Upper lobe of left lung (tissue), 6 donors: ENCODE data around the gene MRPL55. TPM values are rescaled to one million over a fixed set of nuclear protein-coding genes. Genes with fewer than 3 reads are reported as not detected.

ENCODE experiments used
- ATAC-seq, 2 donors: fragments of 200-7000 bp; cut with Tn5 transposase; one replicate each; pipeline ENCODE4 v1.9.1; 2022; ENCODE audit warnings: mild to moderate bottlenecking in 2 of 2, moderate library complexity in 2 of 2; ENCODE audit not compliant: low FRiP score in 2 of 2
- DNase-seq, 2 donors: peaks; one replicate each; pipeline ENCODE4 v3.0.0-alpha.2; 2019 to 2020
- H3K27ac ChIP-seq, 4 donors: fragments of 200-600 bp; sonication (generic); one replicate each; pipeline ENCODE4 v1.5.1; 2016 to 2019
- H3K27me3 ChIP-seq, 4 donors: fragments of 200-600 bp; sonication (generic); one replicate each; pipeline ENCODE4 v1.5.1; 2017 to 2019
- H3K36me3 ChIP-seq, 4 donors: fragments of 200-600 bp; sonication (generic); one replicate each; pipeline ENCODE4 v1.5.1; 2016 to 2019
- H3K4me1 ChIP-seq, 4 donors: fragments of 200-600 bp; sonication (generic); one replicate each; pipeline ENCODE4 v1.5.1; 2018 to 2019
- H3K4me3 ChIP-seq, 4 donors: fragments of 200-600 bp; sonication (generic); one replicate each; pipeline ENCODE4 v1.5.1; 2017 to 2019; ENCODE audit warnings: mild to moderate bottlenecking in 2 of 4, moderate library complexity in 1 of 4
- H3K9me3 ChIP-seq, 4 donors: fragments of 200-600 bp; sonication (generic); one replicate each; pipeline ENCODE4 v1.5.1; 2018 to 2019
- CTCF ChIP-seq, 6 experiments: fragments of 450-650 bp in 4 of 6; fragments of 200-600 bp in 2 of 6; sonication (generic) in 2 of 6; IDR thresholded peaks; one replicate each; pipeline ENCODE4 v1.5.1; 2016 to 2019; ENCODE audit warnings: antibody characterized with exemption in 6 of 6
- EP300 ChIP-seq, 4 donors: sonication (generic); formaldehyde crosslinking; IDR thresholded peaks; one replicate each; pipeline ENCODE4 v1.5.1; 2017; ENCODE audit warnings: antibody characterized with exemption in 4 of 4, control low read depth in 2 of 4
- POLR2A ChIP-seq, 4 donors: fragments of 450-650 bp; IDR thresholded peaks; one replicate each; pipeline ENCODE4 v1.5.1; 2016 to 2017; ENCODE audit warnings: antibody characterized with exemption in 4 of 4, mild to moderate bottlenecking in 2 of 4
- POLR2AphosphoS5 ChIP-seq, 2 donors: sonication (generic); formaldehyde crosslinking; IDR thresholded peaks; one replicate each; pipeline ENCODE4 v1.5.1; 2017; ENCODE audit warnings: antibody characterized with exemption in 2 of 2
- WGBS, 2 donors: methylation state at CpG; one replicate each; pipeline ENCODE4 v1.1.5; 2017 to 2018; 5-methylcytosine and 5-hydroxymethylcytosine counted together
- total RNA-seq, 6 donors: library from RNA; depleted of rRNA in 4 of 6; stranded (reverse); fragments of >200 nt in 4 of 6; gene quantifications; one replicate each; pipeline versions ENCODE4 v1.1.0 to v1.2.1, GENCODE V29; 2016 to 2021
- donor health status: DM: no; HTN: no; CAD: no; lungs with moderate emphysema.
- donor health status: DM: no; HTN: yes; CAD: no; lungs with severe emphysema.

Gene MRPL55
- total RNA-seq, 6 donors from 2014 or later, result 42.4 to 161 (median 60.1) TPM

- peaks cover 43 to 59% (median 45%) of the 10 kb centered on the region in 4 donors for H3K4me1 ChIP-seq
- no peak for DNase-seq
- 94 to 98% methylated on average over 3 to 4 of the region's 4 CpGs for WGBS, 2 donors
Measured at GRCh38 chr1:228095161-228095560, 13.9 kb downstream of the MRPL55 start.

GRCh38 chr1:228094432-228095016 is 14.6 kb downstream of the MRPL55 start:
- DNase-seq, result no peak
- TF ChIP-seq CTCF (IDR thresholded peaks at IDR 0.05) (no peak), POLR2AphosphoS5 (IDR thresholded peaks at IDR 0.05) (no peak), POLR2A (IDR thresholded peaks at IDR 0.05) (no peak), EP300 (IDR thresholded peaks at IDR 0.05) (no peak)
- peaks cover 0 to 9% (median 5%) of the 10 kb centered on the region in 4 donors for H3K9me3 ChIP-seq
- H3K4me3 ChIP-seq, result no peak overlapping the region
- H3K36me3 ChIP-seq, result peaks cover 19 to 44% (median 37%) of the 10 kb centered on the region in 4 donors
- 94 to 97% methylated on average over 13 of the region's 13 CpGs for WGBS, 2 donors
- peaks cover 49 to 65% (median 51%) of the 10 kb centered on the region in 4 donors for H3K4me1 ChIP-seq
- no peak for ATAC-seq
- H3K27ac ChIP-seq, result no peak overlapping the region
- no peaks in the 10 kb centered on the region for H3K27me3 ChIP-seq

More at GRCh38 chr1:228095161-228095560, 13.9 kb downstream of the MRPL55 start:
- Histone ChIP-seq H3K27me3 (no peaks in the 10 kb centered on the region), H3K36me3 (peaks cover 19 to 50% (median 43%) of the 10 kb centered on the region in 4 donors), H3K27ac (no peak overlapping the region), H3K4me3 (no peak overlapping the region), H3K9me3 (peaks cover 0 to 9% (median 5%) of the 10 kb centered on the region in 4 donors)
- TF ChIP-seq EP300 (IDR thresholded peaks at IDR 0.05) (no peak), POLR2AphosphoS5 (IDR thresholded peaks at IDR 0.05) (no peak)
- no peak for ATAC-seq

- Histone ChIP-seq H3K27me3 (no peaks in the 10 kb centered on the region), H3K9me3 (peaks cover 0 to 9% (median 5%) of the 10 kb centered on the region in 4 donors), H3K4me1 (peaks cover 62 to 77% (median 64%) of the 10 kb centered on the region in 4 donors), H3K36me3 (peaks cover 10 to 39% (median 29%) of the 10 kb centered on the region in 4 donors), H3K4me3 (no peak overlapping the region), H3K27ac (no peak overlapping the region)
- no peak for DNase-seq
- ATAC-seq, result no peak
- TF ChIP-seq POLR2AphosphoS5 (IDR thresholded peaks at IDR 0.05) (no peak), CTCF (IDR thresholded peaks at IDR 0.05) (no peak), POLR2A (IDR thresholded peaks at IDR 0.05) (no peak), EP300 (IDR thresholded peaks at IDR 0.05) (no peak)
- WGBS, 2 donors, result 93% methylated on average over 17 to 20 of the region's 20 CpGs
Measured at GRCh38 chr1:228093050-228093906, 15.8 kb downstream of the MRPL55 start.

GRCh38 chr1:228092342-228093049 is 16.6 kb downstream of the MRPL55 start:
- no peak for ATAC-seq
- Histone ChIP-seq H3K36me3 (peaks cover 2 to 31% (median 21%) of the 10 kb centered on the region in 4 donors), H3K4me3 (no peak overlapping the region), H3K4me1 (peaks cover 70 to 85% (median 71%) of the 10 kb centered on the region in 4 donors), H3K27me3 (no peaks in the 10 kb centered on the region), H3K9me3 (peaks cover 0 to 9% (median 5%) of the 10 kb centered on the region in 4 donors), H3K27ac (no peak overlapping the region)
- WGBS, 2 donors, result 84 to 90% methylated on average over 8 to 11 of the region's 11 CpGs
- no peak for DNase-seq
- TF ChIP-seq EP300 (IDR thresholded peaks at IDR 0.05) (no peak), POLR2AphosphoS5 (IDR thresholded peaks at IDR 0.05) (no peak), CTCF (IDR thresholded peaks at IDR 0.05) (no peak), POLR2A (IDR thresholded peaks at IDR 0.05) (no peak)

- Histone ChIP-seq H3K27ac (no peak overlapping the region), H3K4me3 (no peak overlapping the region), H3K36me3 (peaks cover 0 to 17% (median 8%) of the 10 kb centered on the region in 4 donors), H3K9me3 (peaks cover 0 to 9% (median 5%) of the 10 kb centered on the region in 4 donors), H3K27me3 (no peaks in the 10 kb centered on the region), H3K4me1 (peaks cover 77 to 85% (median 79%) of the 10 kb centered on the region in 4 donors)
- 44 to 60% methylated on average over 4 of the region's 4 CpGs for WGBS, 2 donors
- DNase-seq (no peak), ATAC-seq (no peak)
- no peak for TF ChIP-seq CTCF (IDR thresholded peaks at IDR 0.05)
- TF ChIP-seq EP300 (IDR thresholded peaks at IDR 0.05), result no peak
- TF ChIP-seq POLR2AphosphoS5 (IDR thresholded peaks at IDR 0.05), result no peak
- TF ChIP-seq POLR2A (IDR thresholded peaks at IDR 0.05), result no peak
Measured at GRCh38 chr1:228091084-228091483, 18.0 kb downstream of the MRPL55 start.
